NB4 (cell line): ENCODE results near the gene CMIP.

Experiments used
- CTCF ChIP-seq: IDR thresholded peaks from one replicate; pipeline ENCODE4 v1.5.1; 2012; ENCODE audit warnings: low read depth, low read length
- POLR2A ChIP-seq: IDR thresholded peaks from 2 replicates; pipeline ENCODE4 v1.6.1; 2011; ENCODE audit warnings: mild to moderate bottlenecking; ENCODE audit not compliant: insufficient read length; ENCODE audit errors: extremely low read depth

GRCh38 chr16:81489547-81490267, 45.1 kb downstream of the CMIP start:
- TF ChIP-seq POLR2A (no peak), CTCF (no peak)
